ENCODE results near the gene PTPRT. TPM values are rescaled to one million over a fixed set of nuclear protein-coding genes. Genes with fewer than 3 reads are reported as not detected.

The PTPRT gene
- total and polyA plus RNA-seq, 2 of the 13 experiments (the other 11 are each of a cell fraction or from before 2014, with no cell fraction given): under 0.01 to 0.09 TPM

DNA sequence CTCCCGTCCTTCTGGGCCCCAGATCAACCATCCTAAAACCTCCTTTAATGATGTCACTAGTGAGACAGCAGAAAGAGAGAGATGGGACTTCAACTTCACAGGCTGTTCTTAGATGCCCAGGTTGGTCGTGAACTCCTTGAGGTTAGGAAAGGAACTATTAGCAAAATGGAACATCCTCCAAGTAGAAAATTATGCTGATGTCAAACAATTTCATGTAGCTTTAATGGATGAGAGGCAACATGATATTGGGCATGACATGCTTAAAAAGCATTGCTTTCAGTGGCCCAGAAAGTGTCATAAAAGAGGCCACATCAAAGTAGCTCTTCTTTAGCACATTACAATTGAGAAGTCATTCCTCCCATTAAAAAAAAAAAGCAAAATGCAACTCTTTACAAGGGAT, 248.1 kb downstream of the PTPRT start (continued):
- TF ChIP-seq ZNF563 (CRISPR knock-in tag; IDR thresholded peaks at IDR 0.05) (no peak), BORCS8-MEF2B (CRISPR knock-in tag; IDR thresholded peaks at IDR 0.05) (no peak), ZBTB7B (CRISPR knock-in tag; IDR thresholded peaks at IDR 0.05) (no peak), TBX3 (IDR thresholded peaks at IDR 0.05; ENCODE audit: borderline replicate concordance) (no peak)
- TF ChIP-seq, protein P1, sequence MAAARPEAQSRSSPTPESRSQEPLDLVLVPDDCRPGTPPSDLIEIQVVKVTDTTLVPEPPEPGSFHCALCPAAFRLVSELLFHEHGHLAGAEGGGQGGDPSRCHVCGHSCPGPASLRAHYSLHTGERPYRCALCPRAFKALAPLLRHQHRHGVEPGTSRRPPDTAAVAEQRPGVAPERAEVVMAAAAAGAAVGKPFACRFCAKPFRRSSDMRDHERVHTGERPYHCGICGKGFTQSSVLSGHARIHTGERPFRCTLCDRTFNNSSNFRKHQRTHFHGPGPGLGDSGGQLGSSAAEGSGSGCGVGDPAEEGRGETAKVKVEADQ (CRISPR knock-in tag; IDR thresholded peaks at IDR 0.05; ENCODE audit: borderline replicate concordance): no peak

DNA sequence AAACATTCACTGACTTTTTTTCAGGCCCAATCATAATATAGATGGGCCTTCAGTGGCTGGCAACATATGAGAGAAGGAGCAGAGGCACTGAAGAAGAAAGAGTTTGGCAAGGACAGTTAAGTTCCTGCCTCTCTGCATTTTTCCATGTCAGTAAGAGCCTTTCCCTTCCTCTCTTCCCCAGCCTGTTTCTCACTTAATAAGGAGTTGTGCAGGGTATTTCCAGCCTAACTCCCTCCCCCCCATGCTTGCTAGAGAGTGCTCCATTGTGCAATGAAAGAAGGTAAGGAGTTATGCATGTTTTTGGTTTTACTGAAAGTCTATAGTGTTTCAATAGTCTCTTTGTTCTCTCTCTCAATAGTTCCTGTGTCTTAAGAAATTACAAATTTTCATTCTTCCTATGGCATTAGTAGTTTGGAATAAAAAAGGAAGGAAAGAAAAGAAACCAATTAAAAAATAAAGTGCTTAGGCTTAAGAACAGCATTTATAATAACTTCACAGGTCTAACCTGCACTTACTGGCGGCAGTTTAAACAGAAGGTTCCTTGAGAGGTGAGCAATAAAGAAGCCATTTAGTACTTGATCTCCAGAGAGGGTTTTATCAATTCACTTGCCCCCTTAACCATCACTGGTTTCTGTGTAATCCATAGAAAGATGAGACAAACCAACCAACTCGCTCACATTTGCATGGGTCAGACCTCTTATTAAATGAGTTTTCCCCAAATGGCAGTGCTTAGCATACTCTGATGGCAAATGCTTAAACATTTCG, 251.1 kb downstream of the PTPRT start:
- ATAC-seq: no peak

More for the DNA sequence above, 251.1 kb downstream of the PTPRT start:
- Histone ChIP-seq H3K36me3 (replicated peaks in 1 of 2; ENCODE audit: control insufficient read depth in 1 of 2, insufficient read depth in 2 of 2, low read length in 2 of 2) (no peaks in the 10 kb centered on the region), H3K27me3 (ENCODE audit: control insufficient read depth in 1 of 2, insufficient read depth in 2 of 2, low read length in 2 of 2) (no peaks in the 10 kb centered on the region), H3K4me2 (ENCODE audit: low read depth, low read length) (no peak overlapping the region), H4K20me1 (ENCODE audit: insufficient read depth, low read length) (no peaks in the 10 kb centered on the region), H3K79me2 (ENCODE audit: insufficient read depth, low read length) (no peaks in the 10 kb centered on the region), H2AFZ (ENCODE audit: low read length) (no peak overlapping the region), H3K4me3 (replicated peaks in 1 of 3; ENCODE audit: insufficient read depth in 1 of 3, low read depth in 2 of 3, low read length in 3 of 3) (no peak overlapping the region), H3K9ac (ENCODE audit: insufficient read depth, low read depth, low read length) (no peak overlapping the region), H3K9me3 (ENCODE audit: low read length) (0 out of 2 replicates have a peak, but pooled peaks cover 4% of the 10 kb centered on the region), H3K4me1 (ENCODE audit: insufficient read depth, low read length) (no peaks in the 10 kb centered on the region), H3K27ac (ENCODE audit: extremely low read length, insufficient read depth, low read length) (no peak overlapping the region)
- BruUV-seq (replicated peaks): no TSS peak
- under 1% methylated on average over 3 of the region's 3 CpGs for WGBS (ENCODE audit: low lambda C conversion rate)
- DNase-seq (ENCODE audit: low spot score) (no peak), FAIRE-seq (no peak)
- ChIA-PET POLR2A (no interaction called here), CTCF (ENCODE audit: low intra/inter-chr PET ratio, low total read pairs) (no interaction called here)
- in situ Hi-C loops (cut with HindIII; ENCODE audit: extremely low pct_ligation_motif_present, low pct_unique_long_range_greater_than_20kb) (no loop called here), intact Hi-C loops (cut with micrococcal nuclease; ENCODE audit: unreplicated experiment) (no loop called here)
- TF ChIP-seq ZNF747 (CRISPR knock-in tag; IDR thresholded peaks at IDR 0.05; ENCODE audit: borderline replicate concordance) (no peak), SOX5 (CRISPR knock-in tag; IDR thresholded peaks at IDR 0.05; ENCODE audit: borderline replicate concordance) (no peak), MAFG (CRISPR knock-in tag; IDR thresholded peaks at IDR 0.05) (no peak), ZNF484 (CRISPR knock-in tag; IDR thresholded peaks at IDR 0.05; ENCODE audit: borderline replicate concordance, low read depth) (no peak), ZNF850 (CRISPR knock-in tag; conservative IDR thresholded peaks at IDR 0.05) (no peak), ZNF678 (CRISPR knock-in tag; IDR thresholded peaks at IDR 0.05) (no peak)
